SK-N-SH treated with all-trans-retinoic acid at 6 μM for 48 hours (cell line): ENCODE data around the gene WDR88.
"Not testable (repeated sequence)": the region's sequence is repeated elsewhere in the genome, so short reads cannot be mapped to it uniquely, and the experiment has no call there.

Experiments
- ATAC-seq: fragments of 200-7000 bp; cut with Tn5 transposase; 3 replicates; pipeline ENCODE4 v1.9.1; 2020; ENCODE audit warnings: mild to moderate bottlenecking, moderate library complexity
- ARNTL ChIP-seq: fragments of 450-650 bp; formaldehyde crosslinking; IDR thresholded peaks from 2 replicates; pipeline ENCODE4 v1.5.0; 2020; ENCODE audit warnings: low read depth, mild to moderate bottlenecking, moderate library complexity, borderline replicate concordance
- BACH2 ChIP-seq: fragments of 250-450 bp; sonication (Bioruptor Pico); IDR thresholded peaks from 2 replicates; pipeline ENCODE4 v1.9.0; 2021; ENCODE audit warnings: mild to moderate bottlenecking, borderline replicate concordance
- CREB5 ChIP-seq: fragments of 250-450 bp; sonication (Bioruptor Pico); IDR thresholded peaks from 2 replicates; pipeline ENCODE4 v1.5.1; 2020; ENCODE audit warnings: low read depth, mild to moderate bottlenecking, moderate library complexity
- GLIS3 ChIP-seq: fragments of 250-450 bp; sonication (Bioruptor Pico); IDR thresholded peaks from 2 replicates; pipeline ENCODE4 v1.5.0; 2020; ENCODE audit warnings: mild to moderate bottlenecking, moderate library complexity
- OSR1 ChIP-seq: fragments of 250-450 bp; sonication (Bioruptor Pico); IDR thresholded peaks from 2 replicates; pipeline ENCODE4 v1.8.0; 2022; ENCODE audit warnings: moderate library complexity, mild to moderate bottlenecking, inconsistent platforms
- PATZ1 ChIP-seq: fragments of 250-450 bp; sonication (Bioruptor Pico); IDR thresholded peaks from 2 replicates; pipeline ENCODE4 v1.8.0; 2020; ENCODE audit warnings: mild to moderate bottlenecking, moderate library complexity, borderline replicate concordance
- RARB ChIP-seq: fragments of 250-450 bp; sonication (Bioruptor Pico); IDR thresholded peaks from 2 replicates; pipeline ENCODE4 v1.8.0; 2021; ENCODE audit warnings: mild to moderate bottlenecking, moderate library complexity
- SNAI2 ChIP-seq: fragments of 250-450 bp; sonication (Bioruptor Pico); IDR thresholded peaks from 2 replicates; pipeline ENCODE4 v1.5.0; 2020; ENCODE audit warnings: mild to moderate bottlenecking, moderate library complexity
- TCF4 ChIP-seq: fragments of 250-450 bp; sonication (Bioruptor Pico); IDR thresholded peaks from 2 replicates; pipeline ENCODE4 v1.8.0; 2021; ENCODE audit warnings: mild to moderate bottlenecking, moderate library complexity, borderline replicate concordance
- TOX ChIP-seq: fragments of 250-450 bp; sonication (Bioruptor Pico); IDR thresholded peaks from 2 replicates; pipeline ENCODE4 v1.8.0; 2021; ENCODE audit warnings: mild to moderate bottlenecking, moderate library complexity, borderline replicate concordance
- TSHZ2 ChIP-seq: fragments of 250-450 bp; sonication (Bioruptor Pico); IDR thresholded peaks from 2 replicates; pipeline ENCODE4 v1.5.0; 2020; ENCODE audit warnings: mild to moderate bottlenecking, moderate library complexity
- ZC3H10 ChIP-seq: fragments of 250-450 bp; sonication (Bioruptor Pico); IDR thresholded peaks from 2 replicates; pipeline ENCODE4 v1.5.1; 2021; ENCODE audit warnings: mild to moderate bottlenecking, moderate library complexity
- ZFP3 ChIP-seq: fragments of 250-450 bp; sonication (Bioruptor Pico); IDR thresholded peaks from 2 replicates; pipeline ENCODE4 v1.5.0; 2020; ENCODE audit warnings: mild to moderate bottlenecking, moderate library complexity
- ZFP30 ChIP-seq: fragments of 450-650 bp; formaldehyde crosslinking; IDR thresholded peaks from 2 replicates; pipeline ENCODE4 v1.5.0; 2022; ENCODE audit warnings: mild to moderate bottlenecking, moderate library complexity
- ZNF565 ChIP-seq: fragments of 450-650 bp; formaldehyde crosslinking; conservative IDR thresholded peaks from 2 replicates; pipeline ENCODE4 v1.5.0; 2020; ENCODE audit warnings: low read depth, mild to moderate bottlenecking, moderate library complexity
- ZNF70 ChIP-seq: fragments of 450-650 bp; formaldehyde crosslinking; IDR thresholded peaks from 2 replicates; pipeline ENCODE4 v1.5.0; 2020; ENCODE audit warnings: mild to moderate bottlenecking, moderate library complexity
- ZNF8 ChIP-seq: fragments of 450-650 bp; formaldehyde crosslinking; IDR thresholded peaks from 2 replicates; pipeline ENCODE4 v1.5.0; 2020; ENCODE audit warnings: mild to moderate bottlenecking, moderate library complexity
- TF ChIP-seq, protein P1 (sequence below): fragments of 250-450 bp; sonication (Bioruptor Pico); IDR thresholded peaks from 2 replicates; pipeline ENCODE4 v1.5.1; 2021; ENCODE audit warnings: mild to moderate bottlenecking, moderate library complexity

The WDR88 gene

GRCh38 chr19:33187183-33187540 is 55.2 kb downstream of the WDR88 start:
- TF ChIP-seq ZC3H10 (CRISPR knock-in tag) (no peak), ZFP3 (CRISPR knock-in tag) (no peak), CREB5 (CRISPR knock-in tag) (no peak), TSHZ2 (CRISPR knock-in tag) (no peak), BACH2 (CRISPR knock-in tag) (no peak), PATZ1 (no peak), ZNF565 (CRISPR knock-in tag) (no peak), ARNTL (no peak), TCF4 (CRISPR knock-in tag) (no peak), RARB (CRISPR knock-in tag) (no peak), TOX (CRISPR knock-in tag) (no peak), SNAI2 (CRISPR knock-in tag) (no peak), ZFP30 (no peak)
- TF ChIP-seq, protein P1, sequence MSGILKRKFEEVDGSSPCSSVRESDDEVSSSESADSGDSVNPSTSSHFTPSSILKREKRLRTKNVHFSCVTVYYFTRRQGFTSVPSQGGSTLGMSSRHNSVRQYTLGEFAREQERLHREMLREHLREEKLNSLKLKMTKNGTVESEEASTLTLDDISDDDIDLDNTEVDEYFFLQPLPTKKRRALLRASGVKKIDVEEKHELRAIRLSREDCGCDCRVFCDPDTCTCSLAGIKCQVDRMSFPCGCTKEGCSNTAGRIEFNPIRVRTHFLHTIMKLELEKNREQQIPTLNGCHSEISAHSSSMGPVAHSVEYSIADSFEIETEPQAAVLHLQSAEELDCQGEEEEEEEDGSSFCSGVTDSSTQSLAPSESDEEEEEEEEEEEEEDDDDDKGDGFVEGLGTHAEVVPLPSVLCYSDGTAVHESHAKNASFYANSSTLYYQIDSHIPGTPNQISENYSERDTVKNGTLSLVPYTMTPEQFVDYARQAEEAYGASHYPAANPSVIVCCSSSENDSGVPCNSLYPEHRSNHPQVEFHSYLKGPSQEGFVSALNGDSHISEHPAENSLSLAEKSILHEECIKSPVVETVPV = no peak
- ATAC-seq = no peak

DNA sequence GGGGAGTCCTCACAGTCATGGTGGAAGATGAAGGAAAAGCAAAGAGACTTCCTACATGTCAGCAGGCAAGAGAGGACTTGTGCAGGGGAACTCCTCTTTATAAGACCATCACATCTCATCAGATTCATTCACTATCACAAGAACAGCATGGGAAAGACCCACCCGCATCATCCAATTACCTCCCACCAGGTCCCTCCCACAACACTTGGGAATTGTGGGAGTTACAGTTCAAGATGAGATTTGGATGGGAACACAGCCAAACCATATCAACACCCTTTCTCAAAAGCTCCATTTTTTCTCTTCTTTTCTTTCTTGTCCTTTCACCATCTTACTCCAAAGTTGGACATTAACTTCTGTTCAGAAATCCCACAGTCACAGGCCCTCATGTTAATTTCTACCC is 57.5 kb downstream of the WDR88 start:
- ATAC-seq = no peak
- TF ChIP-seq ZFP3 (CRISPR knock-in tag) = no peak

DNA sequence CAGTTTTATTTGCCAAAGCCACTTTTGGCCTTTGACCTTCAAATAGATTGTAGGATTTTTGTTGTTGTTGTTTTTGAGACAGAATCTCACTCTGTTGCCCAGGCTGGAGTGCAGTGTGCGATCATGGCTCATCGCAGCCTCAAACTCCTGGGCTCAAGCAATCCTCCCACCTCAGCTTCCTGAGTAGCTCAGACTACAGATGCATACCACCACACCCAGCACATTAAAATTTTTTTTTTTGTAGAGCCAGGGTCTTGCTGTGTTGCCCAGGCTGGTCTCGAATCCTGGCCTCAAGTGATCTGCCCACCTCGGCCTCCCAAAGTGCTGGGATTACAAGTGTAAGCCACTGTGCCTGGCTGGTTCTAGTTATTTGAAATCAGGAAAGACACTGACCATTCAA is 59.2 kb downstream of the WDR88 start:
- not testable (repeated sequence) for ATAC-seq

GRCh38 chr19:33191501-33191900 is 59.6 kb downstream of the WDR88 start:
- no peak for ATAC-seq
- TF ChIP-seq TSHZ2 (CRISPR knock-in tag) (no peak), ARNTL (no peak), ZNF70 (CRISPR knock-in tag) (no peak), RARB (CRISPR knock-in tag) (no peak), ZNF8 (CRISPR knock-in tag) (no peak), OSR1 (CRISPR knock-in tag) (no peak), GLIS3 (CRISPR knock-in tag) (no peak)
- TF ChIP-seq, protein P1 = no peak
